Keratinocyte (primary cell): ENCODE measurements around the gene TMEM245. TPM values are rescaled to one million over a fixed set of nuclear protein-coding genes. Genes with fewer than 3 reads are reported as not detected.

Experiments used
- DNase-seq: peaks from one replicate; pipeline ENCODE4 v3.0.0-alpha.2; 2011; ENCODE audit warnings: low read depth, missing footprints, low spot score
- FAIRE-seq: peaks from 2 replicates; lab custom pipeline; 2011; peaks lifted over from hg19 to GRCh38; lab: Jason Lieb, UNC
- H2AFZ ChIP-seq: 2 replicates; pipeline ENCODE4 v1.6.0; 2012; ENCODE audit warnings: low read length, control low read depth, inconsistent platforms; ENCODE audit not compliant: control insufficient read depth
- H3K27ac ChIP-seq: 2 replicates; pipeline ENCODE4 v1.5.1; 2011; ENCODE audit warnings: low read length; ENCODE audit not compliant: control insufficient read depth, insufficient read depth
- H3K27me3 ChIP-seq: 3 replicates; pipeline ENCODE4 v1.6.0; 2011; ENCODE audit warnings: low read length; ENCODE audit not compliant: control insufficient read depth, insufficient read depth; ENCODE audit errors: extremely low read depth
- H3K36me3 ChIP-seq, 2 experiments: 2 replicates in 1 of 2; 3 replicates in 1 of 2; pipeline ENCODE4 v1.5.1; 2011; ENCODE audit warnings: low read length in 2 of 2, mild to moderate bottlenecking in 1 of 2; ENCODE audit not compliant: control insufficient read depth in 2 of 2, insufficient read depth in 2 of 2; ENCODE audit errors: extremely low read depth in 1 of 2
- H3K4me1 ChIP-seq: 3 replicates; pipeline ENCODE4 v1.5.1; 2011; ENCODE audit warnings: low read length; ENCODE audit not compliant: control insufficient read depth, insufficient read depth; ENCODE audit errors: extremely low read depth
- H3K4me2 ChIP-seq: 3 replicates; pipeline ENCODE4 v1.6.0; 2011; ENCODE audit warnings: low read depth, low read length; ENCODE audit not compliant: control insufficient read depth, insufficient read depth; ENCODE audit errors: extremely low read depth
- H3K4me3 ChIP-seq, 3 experiments: fragments of 200-600 bp in 1 of 3; sonication (generic) in 1 of 3; 2 replicates in 2 of 3; 3 replicates in 1 of 3; pipeline ENCODE4 v1.5.1; 2011 to 2016; ENCODE audit warnings: low read length in 3 of 3, mild to moderate bottlenecking in 3 of 3, control low read depth in 2 of 3, inconsistent platforms in 1 of 3, low read depth in 1 of 3, mixed read lengths in 1 of 3, mixed run types in 1 of 3, moderate library complexity in 1 of 3; ENCODE audit not compliant: control insufficient read depth in 2 of 3, insufficient read depth in 2 of 3; ENCODE audit errors: extremely low read depth in 1 of 3
- H3K79me2 ChIP-seq: 2 replicates; pipeline ENCODE4 v1.6.0; 2012; ENCODE audit warnings: low read length; ENCODE audit not compliant: control insufficient read depth, insufficient read depth
- H3K9ac ChIP-seq: 3 replicates; pipeline ENCODE4 v1.6.0; 2011; ENCODE audit warnings: low read length; ENCODE audit not compliant: control insufficient read depth, insufficient read depth; ENCODE audit errors: extremely low read depth
- H3K9me1 ChIP-seq: 3 replicates; pipeline ENCODE4 v1.6.0; 2011; ENCODE audit warnings: low read length; ENCODE audit not compliant: control insufficient read depth, insufficient read depth; ENCODE audit errors: extremely low read depth
- H3K9me3 ChIP-seq: 2 replicates; pipeline ENCODE4 v1.5.1; 2012; ENCODE audit warnings: low read depth, low read length; ENCODE audit not compliant: control insufficient read depth
- H4K20me1 ChIP-seq: 3 replicates; pipeline ENCODE4 v1.6.0; 2011; ENCODE audit warnings: low read length; ENCODE audit not compliant: control insufficient read depth, insufficient read depth; ENCODE audit errors: extremely low read depth
- CTCF ChIP-seq, 3 experiments: IDR thresholded peaks in 1 of 3; conservative IDR thresholded peaks in 1 of 3; optimal IDR thresholded peaks in 1 of 3; 2 replicates in 2 of 3; 3 replicates in 1 of 3; pipeline versions ENCODE3 to v1.5.1; 2011; ENCODE audit warnings: low read length in 3 of 3, mild to moderate bottlenecking in 3 of 3, moderate library complexity in 2 of 3, control low read depth in 1 of 3, inconsistent platforms in 1 of 3; ENCODE audit not compliant: insufficient read depth in 2 of 3; ENCODE audit errors: extremely low read depth in 1 of 3
- EZH2 ChIP-seq: IDR thresholded peaks from one replicate; pipeline ENCODE4 v1.6.1; 2012; ENCODE audit warnings: inconsistent platforms, mild to moderate bottlenecking, low read length, moderate library complexity
- dilution Hi-C: fragments of 300-500 bp; cut with MboI; formaldehyde crosslinking; loops from one replicate; pipeline ENCODE4 v1.7.0; 2020; ENCODE audit warnings: low sequenced_read_pairs; ENCODE audit not compliant: extremely low pct_ligation_motif_present
- polyA plus RNA-seq, 5 experiments: library from polyadenylated mRNA; depleted of rRNA in 3 of 5; stranded (reverse) in 3 of 5; stranded (forward) in 1 of 5; unstranded in 1 of 5; fragments of >200 nt; gene quantifications; 1 replicate in 1 of 5; 2 replicates in 3 of 5; 3 replicates in 1 of 5; pipeline versions ENCODE4 v1.2.1 to v1.2.3, GENCODE V29; 2011 to 2012; ENCODE audit warnings: missing spikeins in 2 of 5, low read depth in 1 of 5, low replicate concordance in 1 of 5

The TMEM245 gene
- polyA plus RNA-seq, 1 donor (not counting 4 experiments of a cell fraction or from before 2014, with no cell fraction given), result 40.0 TPM

DNA sequence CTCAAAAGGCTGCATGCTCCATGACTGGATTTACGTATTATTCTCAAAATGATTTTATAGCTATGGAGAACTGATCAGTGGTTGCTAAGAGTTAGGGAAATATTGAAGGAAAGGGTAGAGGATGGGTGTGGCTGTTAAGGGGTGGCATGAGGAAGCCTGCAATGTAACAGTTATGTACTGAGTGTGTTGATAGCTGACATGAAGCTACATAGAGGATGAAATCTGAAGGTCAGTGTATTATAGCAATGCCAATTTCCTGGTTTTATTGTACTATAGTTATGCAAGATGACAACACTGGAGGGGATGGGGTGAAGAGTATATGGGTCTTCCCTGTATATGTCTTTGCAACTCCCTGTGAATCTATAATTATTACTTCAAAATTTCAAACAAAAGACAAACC is 51.0 kb downstream of the TMEM245 start:
- no peaks in the 10 kb centered on the region for H3K9me1 ChIP-seq
- peaks cover 39% of the 10 kb centered on the region for H3K4me1 ChIP-seq
- H3K36me3 ChIP-seq, result peaks cover 4 to 15% of the 10 kb centered on the region in 2 experiments
- H3K79me2 ChIP-seq, result no peaks in the 10 kb centered on the region
- no peak overlapping the region for H3K9ac ChIP-seq
- dilution Hi-C loops, result no loop called here
- FAIRE-seq, result no peak
- H3K27me3 ChIP-seq, result no peaks in the 10 kb centered on the region
- DNase-seq, result no peak
- H4K20me1 ChIP-seq, result no peaks in the 10 kb centered on the region
- H2AFZ ChIP-seq, result no peak overlapping the region
- H3K4me3 ChIP-seq, result no peak overlapping the region
- no peak overlapping the region for H3K4me2 ChIP-seq
- no peak for TF ChIP-seq EZH2
- H3K27ac ChIP-seq, result no peak overlapping the region
- no peaks in the 10 kb centered on the region for H3K9me3 ChIP-seq

- peaks cover 8 to 30% of the 10 kb centered on the region in 2 experiments for H3K36me3 ChIP-seq
- dilution Hi-C loops, result no loop called here
- H4K20me1 ChIP-seq, result no peaks in the 10 kb centered on the region
- H2AFZ ChIP-seq, result no peak overlapping the region
- DNase-seq (peak; percentile 70), FAIRE-seq (peak; percentile 86)
- peak overlapping the region; percentile 69 for H3K4me2 ChIP-seq
- H3K27me3 ChIP-seq, result no peaks in the 10 kb centered on the region
- H3K4me1 ChIP-seq, result peaks cover 44% of the 10 kb centered on the region
- H3K4me3 ChIP-seq, result peak overlapping the region in 1 of 3 experiments; percentile 29
- no peaks in the 10 kb centered on the region for H3K9me3 ChIP-seq
- no peaks in the 10 kb centered on the region for H3K79me2 ChIP-seq
- peak overlapping the region; percentile 22 for H3K9ac ChIP-seq
- peak overlapping the region; percentile 55 for H3K27ac ChIP-seq
- TF ChIP-seq EZH2 (no peak), CTCF (optimal IDR thresholded peaks at IDR 0.05 in 1 of 3, IDR thresholded peaks at IDR 0.05 in 1 of 3, conservative IDR thresholded peaks at IDR 0.05 in 1 of 3; ENCODE audit: extremely low read depth in 1 of 3, insufficient read depth in 2 of 3, low read length in 3 of 3) (no peak)
- H3K9me1 ChIP-seq, result no peaks in the 10 kb centered on the region
Measured at GRCh38 chr9:109064963-109065702, 54.6 kb downstream of the TMEM245 start.
